Measurements from ENCODE around the gene ZP1.

Gene ZP1

GRCh38 chr11:60858731-60859464 is 8.4 kb upstream of the ZP1 start:
- no peak for DNase-seq (ENCODE audit: low read depth in 2 of 2)

DNA sequence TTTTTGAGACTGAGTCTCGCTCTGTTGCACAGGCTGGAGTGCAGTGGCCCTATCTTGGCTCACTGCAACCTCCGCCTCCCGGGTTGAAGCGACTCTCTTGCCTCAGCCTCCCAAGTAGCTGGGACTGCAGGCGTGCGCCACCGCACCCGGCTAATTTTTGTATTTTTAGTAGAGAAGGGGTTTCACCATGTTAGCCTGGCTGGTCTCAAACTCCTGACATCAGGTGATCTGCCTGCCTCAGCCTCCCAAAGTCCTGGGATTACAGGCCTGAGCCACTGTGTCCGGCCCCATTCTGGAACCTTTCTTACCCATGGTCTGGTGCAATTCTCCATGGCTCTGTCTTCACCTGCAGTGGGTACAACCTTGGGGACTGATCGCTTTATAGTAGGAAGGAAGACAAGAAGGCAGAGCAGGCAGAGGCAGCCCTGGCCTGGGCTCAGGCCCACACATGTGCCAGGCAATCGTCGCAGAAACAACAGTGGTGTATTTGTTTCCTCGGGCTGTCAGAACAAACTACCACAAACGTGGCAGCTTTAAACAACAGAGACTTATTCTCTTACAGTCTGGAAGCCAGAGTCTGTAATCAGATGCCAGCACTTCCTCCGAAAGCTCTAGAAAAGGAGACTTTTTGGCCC is 7.6 kb upstream of the ZP1 start:
- DNase-seq (ENCODE audit: low read depth in 2 of 2), result no peak

GRCh38 chr11:60860943-60861342 is 6.4 kb upstream of the ZP1 start:
- no peak for DNase-seq (ENCODE audit: low read depth in 2 of 2)

GRCh38 chr11:60862171-60862570 is 5.2 kb upstream of the ZP1 start:
- no peak for DNase-seq (ENCODE audit: low read depth in 2 of 2)

- DNase-seq (ENCODE audit: low read depth in 2 of 2), result no peak
These were observed 3.5 kb upstream of the ZP1 start for GRCh38 chr11:60863550-60864521.

DNA sequence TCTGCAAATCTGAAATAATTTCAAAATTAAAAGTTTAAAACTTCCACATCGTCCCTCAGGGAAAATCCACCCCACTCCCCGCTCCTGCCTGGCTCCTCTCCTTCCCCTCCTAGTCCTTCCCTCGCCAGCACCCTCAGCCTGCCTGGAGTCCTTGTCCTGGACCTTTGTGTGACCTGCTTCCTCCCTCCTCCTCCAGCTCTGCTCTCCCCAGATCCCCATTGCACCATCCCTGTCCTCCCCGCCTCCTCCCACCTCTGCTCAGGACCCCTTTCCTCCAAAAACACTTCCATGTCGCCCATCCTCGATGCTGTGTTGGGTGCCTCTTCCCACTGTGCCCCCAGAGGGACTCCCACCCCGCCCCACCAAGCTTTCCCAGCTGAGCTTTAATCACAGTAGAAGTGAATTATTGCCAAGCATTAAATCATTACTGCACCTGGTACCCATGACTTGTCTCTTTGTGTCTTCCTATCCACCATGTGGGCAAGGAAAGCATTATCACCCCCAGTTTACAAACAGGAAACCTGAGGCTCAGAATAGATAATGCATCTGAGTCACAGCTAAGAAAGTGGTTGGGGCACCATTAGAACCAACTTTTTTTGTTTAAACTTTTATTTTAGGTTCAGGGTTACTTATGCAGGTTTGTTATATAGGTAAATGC is 2.4 kb upstream of the ZP1 start:
- no peak for DNase-seq (ENCODE audit: low read depth in 2 of 2)

GRCh38 chr11:60867871-60868681 is 734 bp downstream of the ZP1 start:
- DNase-seq (ENCODE audit: low read depth in 2 of 2), result no peak

DNA sequence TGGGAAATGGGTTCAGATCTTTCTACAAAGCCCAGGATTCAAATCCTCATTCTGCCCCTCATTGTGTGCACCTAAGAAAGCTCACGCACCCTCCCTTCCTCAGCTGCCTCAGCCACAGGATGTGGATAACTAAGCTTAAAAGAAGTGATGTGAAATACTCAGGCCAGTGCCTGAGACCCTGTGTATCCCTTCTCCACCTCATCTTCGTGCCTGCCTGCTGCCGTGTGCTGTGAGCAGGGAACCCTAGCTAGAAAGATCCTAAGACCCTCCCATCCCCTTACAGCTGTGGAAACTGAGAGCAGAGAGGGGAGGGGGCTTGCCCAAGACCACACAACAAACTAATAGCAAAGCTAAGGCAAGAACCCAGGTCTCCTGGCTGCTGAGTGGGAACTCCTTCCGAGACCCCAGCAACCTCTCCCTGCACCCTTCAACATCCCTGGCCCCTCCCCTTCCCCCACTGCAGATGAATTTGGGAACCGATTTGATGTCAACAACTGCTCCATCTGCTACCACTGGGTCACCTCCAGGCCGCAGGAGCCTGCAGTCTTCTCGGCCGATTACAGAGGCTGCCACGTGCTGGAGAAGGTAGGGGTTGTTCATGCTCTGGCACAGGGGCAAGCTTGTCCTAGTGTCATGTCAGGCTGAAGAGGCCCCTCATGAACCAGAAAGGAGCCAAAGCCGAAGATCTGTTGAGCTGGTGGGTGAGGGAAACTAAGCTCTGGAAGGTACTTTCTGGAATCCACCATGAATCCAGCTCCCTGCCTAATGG is 1.5 kb downstream of the ZP1 start:
- DNase-seq (ENCODE audit: low read depth in 2 of 2), result no peak

- no peak for DNase-seq (ENCODE audit: low read depth in 2 of 2)
These were observed 2.1 kb downstream of the ZP1 start for GRCh38 chr11:60869451-60869825.

GRCh38 chr11:60870276-60870675 is 2.9 kb downstream of the ZP1 start:
- no peak for DNase-seq (ENCODE audit: low read depth in 2 of 2)

GRCh38 chr11:60870733-60871377 is 3.5 kb downstream of the ZP1 start:
- DNase-seq (ENCODE audit: low read depth in 2 of 2), result no peak

GRCh38 chr11:60871378-60872061 is 4.2 kb downstream of the ZP1 start:
- no peak for DNase-seq (ENCODE audit: low read depth in 2 of 2)

DNA sequence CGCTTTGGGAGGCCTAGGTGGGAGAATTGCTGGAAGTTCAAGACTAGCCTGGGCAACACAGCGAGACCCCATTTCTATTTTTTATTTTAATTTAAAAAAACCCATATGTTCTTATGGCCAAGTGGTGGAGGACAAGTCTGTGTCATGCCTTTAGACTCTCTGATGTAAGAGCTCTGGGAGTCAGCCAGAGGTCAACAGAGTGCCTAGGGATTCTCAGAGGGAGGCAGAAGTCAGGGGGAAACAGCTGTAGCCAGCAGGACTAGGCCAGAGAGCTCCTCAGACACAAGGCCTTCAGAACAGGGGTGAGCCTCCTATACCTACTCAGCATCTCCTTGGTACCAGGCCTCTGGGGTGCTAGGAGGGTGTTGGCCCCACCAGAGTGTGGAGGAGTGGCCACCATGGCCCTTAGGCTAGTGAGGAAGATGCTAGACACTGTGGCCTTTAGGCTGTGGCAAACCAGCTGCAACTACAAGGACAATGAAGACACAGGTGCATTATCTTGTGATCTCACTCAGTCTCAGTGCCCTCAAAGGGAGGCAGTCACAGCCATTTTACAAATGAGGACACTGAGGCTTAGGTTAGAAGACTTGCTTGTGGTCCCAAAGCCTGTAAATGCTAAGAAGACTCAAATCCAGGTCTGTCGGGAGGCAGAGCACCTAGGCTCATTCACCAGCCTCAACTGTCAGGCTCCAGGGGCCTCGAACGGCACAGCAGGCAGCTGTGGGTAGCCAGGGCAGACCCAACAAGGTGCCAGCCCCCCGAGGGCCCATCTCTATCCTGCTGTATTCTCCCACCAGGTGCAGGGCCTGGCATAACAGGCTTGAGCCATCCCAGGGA is 5.0 kb downstream of the ZP1 start:
- DNase-seq (ENCODE audit: low read depth in 2 of 2), result no peak

GRCh38 chr11:60872961-60873524 is 5.7 kb downstream of the ZP1 start:
- DNase-seq (ENCODE audit: low read depth in 2 of 2), result no peak

DNA sequence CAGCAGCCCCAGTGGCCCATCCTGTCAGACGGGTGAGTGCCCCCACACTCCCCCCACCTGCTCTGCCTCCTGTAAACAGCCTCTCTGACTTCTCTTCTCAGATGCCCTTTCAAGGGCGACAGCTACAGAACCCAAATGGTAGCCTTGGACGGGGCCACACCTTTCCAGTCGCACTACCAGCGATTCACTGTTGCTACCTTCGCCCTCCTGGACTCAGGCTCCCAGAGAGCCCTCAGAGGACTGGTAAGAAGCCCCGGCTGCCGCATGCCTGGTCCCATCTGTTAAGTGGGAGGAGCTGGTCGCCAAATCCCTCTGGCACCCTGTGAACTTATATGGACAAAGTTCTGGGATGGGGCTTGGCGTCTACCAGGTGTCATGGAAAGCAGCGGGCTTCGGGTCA is 6.2 kb downstream of the ZP1 start:
- no peak for DNase-seq (ENCODE audit: low read depth in 2 of 2)

- DNase-seq (ENCODE audit: low read depth in 2 of 2), result no peak
These were observed 7.4 kb downstream of the ZP1 start for GRCh38 chr11:60874421-60875365.
